Measurements from ENCODE around the gene BMPR1A. TPM values are rescaled to one million over a fixed set of nuclear protein-coding genes. Genes with fewer than 3 reads are reported as not detected.
"Not testable (repeated sequence)": the region's sequence is repeated elsewhere in the genome, so short reads cannot be mapped to it uniquely, and the experiment has no call there.

BMPR1A gene
- total and polyA plus RNA-seq, 4 donors: 3.8 to 66.2 (median 19.7) TPM

DNA sequence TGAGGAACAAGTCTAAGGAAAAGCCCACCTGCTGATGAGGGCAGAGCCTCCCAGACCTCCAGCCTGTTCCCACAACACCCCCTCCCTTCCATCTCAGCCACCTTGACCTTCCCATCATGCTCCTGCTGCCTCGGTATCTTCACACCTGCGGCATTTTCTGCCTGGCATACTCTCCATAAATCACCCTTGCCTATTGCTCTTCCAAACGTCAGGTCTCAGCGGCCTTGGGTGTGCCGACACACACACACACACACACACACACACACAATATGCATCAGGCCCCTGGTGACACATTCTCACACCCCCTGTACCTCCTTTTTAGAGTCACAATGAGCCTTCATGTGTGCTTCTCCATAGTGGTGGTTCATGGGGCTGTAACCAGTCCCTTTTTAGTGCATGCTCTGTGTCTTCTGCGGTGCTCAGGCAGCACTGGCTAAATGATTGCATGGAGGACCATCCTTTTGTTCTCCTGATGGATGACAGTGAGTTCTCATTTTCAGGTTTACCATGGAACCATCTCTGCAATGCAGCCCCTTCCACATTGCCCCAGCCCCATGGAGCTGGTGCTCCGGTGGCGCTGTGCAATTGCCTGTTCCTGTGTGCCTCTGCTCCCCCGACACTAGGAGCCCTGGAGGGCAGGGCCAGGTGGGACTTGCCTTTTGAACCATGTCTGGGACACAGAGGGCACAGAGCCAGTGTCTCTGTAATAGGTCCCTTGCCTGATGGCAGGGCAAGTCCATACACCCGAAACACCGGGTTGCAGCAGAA lies 216.4 kb downstream of the BMPR1A start:
- WGBS, 2 donors: 90 to 93% methylated on average over 11 of the region's 11 CpGs
- no peak overlapping the region for H3K4me3 ChIP-seq

GRCh38 chr10:86974484-86974883 lies 218.1 kb downstream of the BMPR1A start:
- no peak overlapping the region for H3K4me3 ChIP-seq
- ATAC-seq (ENCODE audit: insufficient read depth, low FRiP score) (no peak), DNase-seq (peak in 1 of 3 donors; percentile 16)
- peak overlapping the region in 1 of 2 donors; percentile 80 for H3K27ac ChIP-seq (ENCODE audit: low read depth in 1 of 2, low read length in 1 of 2)
- TF ChIP-seq CTCF (IDR thresholded peaks at IDR 0.05; ENCODE audit: control extremely low read depth, extremely low read depth): no peak
- H3K36me3 ChIP-seq (ENCODE audit: control insufficient read depth in 4 of 4, insufficient read depth in 4 of 4, low read length in 4 of 4): no peaks in the 10 kb centered on the region
- H3K9me3 ChIP-seq (ENCODE audit: control insufficient read depth in 4 of 4, insufficient read depth in 3 of 4, low read length in 3 of 4): no peaks in the 10 kb centered on the region
- H3K9ac ChIP-seq (ENCODE audit: insufficient read depth in 1 of 2, low read length in 2 of 2): no peak overlapping the region
- peaks cover 0 to 19% (median 10%) of the 10 kb centered on the region in 5 donors for H3K4me1 ChIP-seq (ENCODE audit: control insufficient read depth in 5 of 5, insufficient read depth in 5 of 5, low read length in 5 of 5)
- 68 to 89% methylated on average over 7 of the region's 7 CpGs for WGBS, 2 donors
- no peaks in the 10 kb centered on the region for H3K27me3 ChIP-seq (ENCODE audit: control insufficient read depth in 3 of 3, insufficient read depth in 3 of 3, low read length in 2 of 3)

More for the DNA sequence above, 216.4 kb downstream of the BMPR1A start:
- TF ChIP-seq CTCF (IDR thresholded peaks at IDR 0.05; ENCODE audit: control extremely low read depth, extremely low read depth): no peak
- peak overlapping the region in 1 of 2 donors; percentile 98 for H3K27ac ChIP-seq (ENCODE audit: low read depth in 1 of 2, low read length in 1 of 2)
- ATAC-seq (ENCODE audit: insufficient read depth, low FRiP score) (no peak), DNase-seq (peak in 1 of 3 donors; percentile 6)
- no peaks in the 10 kb centered on the region for H3K36me3 ChIP-seq (ENCODE audit: control insufficient read depth in 4 of 4, insufficient read depth in 4 of 4, low read length in 4 of 4)
- H3K9me3 ChIP-seq (ENCODE audit: control insufficient read depth in 4 of 4, insufficient read depth in 3 of 4, low read length in 3 of 4): no peaks in the 10 kb centered on the region
- peaks cover 0 to 10% (median 2%) of the 10 kb centered on the region in 3 donors for H3K27me3 ChIP-seq (ENCODE audit: control insufficient read depth in 3 of 3, insufficient read depth in 3 of 3, low read length in 2 of 3)
- peaks cover 0 to 35% (median 20%) of the 10 kb centered on the region in 5 donors for H3K4me1 ChIP-seq (ENCODE audit: control insufficient read depth in 5 of 5, insufficient read depth in 5 of 5, low read length in 5 of 5)
- no peak overlapping the region for H3K9ac ChIP-seq (ENCODE audit: insufficient read depth in 1 of 2, low read length in 2 of 2)

GRCh38 chr10:86976362-86977056 lies 220.1 kb downstream of the BMPR1A start:
- Histone ChIP-seq H3K27ac (ENCODE audit: low read depth in 1 of 2, low read length in 1 of 2) (no peak overlapping the region), H3K9ac (ENCODE audit: insufficient read depth in 1 of 2, low read length in 2 of 2) (no peak overlapping the region), H3K27me3 (ENCODE audit: control insufficient read depth in 3 of 3, insufficient read depth in 3 of 3, low read length in 2 of 3) (no peaks in the 10 kb centered on the region), H3K4me3 (no peak overlapping the region), H3K4me1 (ENCODE audit: control insufficient read depth in 5 of 5, insufficient read depth in 5 of 5, low read length in 5 of 5) (peaks cover 0 to 10% (median 5%) of the 10 kb centered on the region in 5 donors), H3K9me3 (ENCODE audit: control insufficient read depth in 4 of 4, insufficient read depth in 3 of 4, low read length in 3 of 4) (no peaks in the 10 kb centered on the region), H3K36me3 (ENCODE audit: control insufficient read depth in 4 of 4, insufficient read depth in 4 of 4, low read length in 4 of 4) (no peaks in the 10 kb centered on the region)
- DNase-seq (no peak), ATAC-seq (ENCODE audit: insufficient read depth, low FRiP score) (no peak)
- 87 to 98% methylated on average over 5 of the region's 5 CpGs for WGBS, 2 donors
- TF ChIP-seq CTCF (IDR thresholded peaks at IDR 0.05; ENCODE audit: control extremely low read depth, extremely low read depth): no peak

- not testable (repeated sequence) for H3K4me3 ChIP-seq; H3K36me3 ChIP-seq (ENCODE audit: control insufficient read depth in 4 of 4, insufficient read depth in 4 of 4, low read length in 4 of 4); H3K9ac ChIP-seq (ENCODE audit: insufficient read depth in 1 of 2, low read length in 2 of 2); H3K27me3 ChIP-seq (ENCODE audit: control insufficient read depth in 3 of 3, insufficient read depth in 3 of 3, low read length in 2 of 3); DNase-seq; H3K9me3 ChIP-seq (ENCODE audit: control insufficient read depth in 4 of 4, insufficient read depth in 3 of 4, low read length in 3 of 4); ATAC-seq (ENCODE audit: insufficient read depth, low FRiP score); H3K4me1 ChIP-seq (ENCODE audit: control insufficient read depth in 5 of 5, insufficient read depth in 5 of 5, low read length in 5 of 5); H3K27ac ChIP-seq (ENCODE audit: low read depth in 1 of 2, low read length in 1 of 2)
- WGBS, 2 donors: 87 to 89% methylated on average over 3 of the region's 3 CpGs
Observed at GRCh38 chr10:86978457-86978856, 222.0 kb downstream of the BMPR1A start.
